K562 (cell line): ENCODE measurements around the gene PFN3. TPM values are rescaled to one million over a fixed set of nuclear protein-coding genes. Genes with fewer than 3 reads are reported as not detected.

Experiments used
- ATAC-seq: fragments of 200-7000 bp; cut with Tn5 transposase; 3 replicates; pipeline ENCODE4 v1.9.1; 2020; ENCODE audit warnings: moderate library complexity
- BruUV-seq: library from RNA; stranded (reverse); fragments of 400-500 nt; replicated peaks from 2 replicates; lab custom pipeline; 2021; lab: Mats Ljungman, UMichigan
- CTCF ChIA-PET: fragments of 300-600 bp; formaldehyde crosslinking; extraction: SDS; loops from one replicate; lab custom pipeline; 2021; ENCODE audit warnings: low intra/inter-chr PET ratio; lab: Yijun Ruan, JAX
- POLR2A ChIA-PET: fragments of 300-600, 350-650 bp; sonication (Branson Sonifier 250); formaldehyde crosslinking; extraction: SDS; loops from one replicate; lab custom pipeline; 2021; ENCODE audit warnings: antibody characterized with exemption, inconsistent platforms; lab: Yijun Ruan, JAX
- DNase-seq, 4 experiments: peaks; one replicate each; pipeline versions ENCODE4 v3.0.0 to v3.0.0-alpha.2; 2011 to 2018; ENCODE audit warnings: low spot score in 3 of 4, mixed read lengths in 3 of 4; ENCODE audit errors: extremely low read depth in 1 of 4
- FAIRE-seq: peaks from 2 replicates; lab custom pipeline; 2011; peaks lifted over from hg19 to GRCh38; lab: Jason Lieb, UNC
- H2AFZ ChIP-seq: 2 replicates; pipeline ENCODE4 v1.6.0; 2011; ENCODE audit warnings: low read depth, low read length, control low read depth, inconsistent platforms
- H3K27ac ChIP-seq: fragments of 200-600 bp; 3 replicates; pipeline ENCODE4 v1.8.0; 2011; ENCODE audit warnings: low read depth, mild to moderate bottlenecking, control low read depth, inconsistent platforms, low read length, moderate library complexity, mixed read lengths; ENCODE audit errors: extremely low read depth
- H3K27me3 ChIP-seq, 2 experiments: fragments of 300-600 bp in 1 of 2; 2 replicates in 1 of 2; 3 replicates in 1 of 2; pipeline versions ENCODE4 v1.6.0 to v1.8.0; 2011; ENCODE audit warnings: inconsistent platforms in 2 of 2, low read length in 2 of 2, mild to moderate bottlenecking in 1 of 2, mixed read lengths in 1 of 2, moderate library complexity in 1 of 2; ENCODE audit not compliant: control insufficient read depth in 2 of 2, insufficient read depth in 2 of 2
- H3K36me3 ChIP-seq: fragments of 300-600 bp; 3 replicates; pipeline ENCODE4 v1.8.0; 2011; ENCODE audit warnings: mild to moderate bottlenecking, low read length, inconsistent platforms; ENCODE audit not compliant: control insufficient read depth, insufficient read depth
- H3K4me1 ChIP-seq, 2 experiments: fragments of 200-600 bp in 1 of 2; replicated peaks in 1 of 2; 2 replicates in 1 of 2; 3 replicates in 1 of 2; pipeline versions ENCODE4 v1.5.1 to v1.8.0; 2011; ENCODE audit warnings: inconsistent platforms in 2 of 2, low read length in 2 of 2, mild to moderate bottlenecking in 1 of 2, mixed read lengths in 1 of 2, moderate library complexity in 1 of 2; ENCODE audit not compliant: control insufficient read depth in 2 of 2, insufficient read depth in 2 of 2
- H3K4me2 ChIP-seq: 2 replicates; pipeline ENCODE4 v1.6.1; 2011; ENCODE audit warnings: low read length, control low read depth, inconsistent platforms, mixed read lengths; ENCODE audit not compliant: insufficient read depth
- H3K4me3 ChIP-seq: fragments of 200-600 bp; sonication (generic), shearing (Covaris generic); 2 replicates; pipeline ENCODE4 v1.5.1; 2016; ENCODE audit warnings: control low read depth, inconsistent platforms
- H3K79me2 ChIP-seq: fragments of 200-600 bp; 3 replicates; pipeline ENCODE4 v1.8.0; 2011; ENCODE audit warnings: low read length, inconsistent platforms; ENCODE audit not compliant: control insufficient read depth, insufficient read depth
- H3K9ac ChIP-seq, 2 experiments: 2 replicates each; pipeline versions ENCODE4 v1.6.0 to v1.6.1; 2011; ENCODE audit warnings: low read depth in 2 of 2, low read length in 2 of 2, control low read depth in 1 of 2, inconsistent platforms in 1 of 2, mild to moderate bottlenecking in 1 of 2, mixed read lengths in 1 of 2; ENCODE audit not compliant: insufficient read depth in 1 of 2
- H3K9me1 ChIP-seq: one replicate; pipeline ENCODE4 v1.6.0; 2011; ENCODE audit warnings: inconsistent platforms, mild to moderate bottlenecking, low read length, moderate library complexity; ENCODE audit not compliant: control insufficient read depth, insufficient read depth
- H3K9me3 ChIP-seq: replicated peaks from 2 replicates; pipeline ENCODE4 v1.5.1; 2011; ENCODE audit warnings: low read depth, low read length, inconsistent platforms; ENCODE audit not compliant: control insufficient read depth, insufficient read depth
- H4K20me1 ChIP-seq: replicated peaks from 2 replicates; pipeline ENCODE4 v1.6.1; 2011; ENCODE audit warnings: low read length, inconsistent platforms, mixed read lengths; ENCODE audit not compliant: control insufficient read depth, insufficient read depth
- BRF1 ChIP-seq: IDR thresholded peaks from 3 replicates; pipeline ENCODE4 v1.6.1; 2011; ENCODE audit warnings: borderline replicate concordance, mild to moderate bottlenecking; ENCODE audit not compliant: insufficient read length; ENCODE audit errors: extremely low read depth
- GATAD2B ChIP-seq: fragments of 450-650 bp; IDR thresholded peaks from 2 replicates; pipeline ENCODE4 v1.6.1; 2017; ENCODE audit warnings: mild to moderate bottlenecking, borderline replicate concordance
- HDAC1 ChIP-seq, 2 experiments: fragments of 450-650 bp; IDR thresholded peaks; 2 replicates each; pipeline ENCODE4 v1.6.1; 2016 to 2017; ENCODE audit warnings: inconsistent platforms in 1 of 2, mild to moderate bottlenecking in 1 of 2, moderate library complexity in 1 of 2
- HNRNPUL1 ChIP-seq: fragments of 200-400 bp; formaldehyde crosslinking; IDR thresholded peaks from 2 replicates; pipeline ENCODE4 v1.6.1; 2017; ENCODE audit warnings: low read length
- PCBP2 ChIP-seq: fragments of 200-400 bp; formaldehyde crosslinking; IDR thresholded peaks from 2 replicates; pipeline ENCODE4 v1.6.1; 2018; ENCODE audit warnings: low read length, low read depth, mild to moderate bottlenecking, moderate library complexity; ENCODE audit not compliant: poor library complexity, severe bottlenecking
- RBM39 ChIP-seq: fragments of 200-400 bp; formaldehyde crosslinking; optimal IDR thresholded peaks from 2 replicates; pipeline ENCODE3; 2018; ENCODE audit warnings: low read depth, low read length
- TRIM28 ChIP-seq: fragments of 450-650 bp; IDR thresholded peaks from 2 replicates; pipeline ENCODE4 v1.6.1; 2017
- ZFX ChIP-seq: sonication (generic); formaldehyde crosslinking; IDR thresholded peaks from 2 replicates; pipeline ENCODE4 v1.8.0; 2022; ENCODE audit warnings: mild to moderate bottlenecking, missing genetic modification reagents, moderate library complexity
- ZNF263 ChIP-seq: sonication (generic); formaldehyde crosslinking; IDR thresholded peaks from 2 replicates; pipeline ENCODE4 v1.8.0; 2022; ENCODE audit warnings: mild to moderate bottlenecking, missing genetic modification reagents, borderline replicate concordance
- WGBS: fragments of 100-300 bp; shearing (Covaris generic); methylation state at CpG from one replicate; pipeline ENCODE4 v1.1.6; 2016; ENCODE audit warnings: low coverage, mixed read lengths; ENCODE audit not compliant: insufficient coverage; ENCODE audit errors: missing lambda C conversion rate; 5-methylcytosine and 5-hydroxymethylcytosine counted together
- in situ Hi-C: fragments of 300-500 bp; cut with MboI; formaldehyde crosslinking; loops from 4 replicates; pipeline ENCODE4 v1.15.0; 2018; ENCODE audit warnings: inconsistent platforms, mixed read lengths
- intact Hi-C: fragments of 100-400 bp; cut with micrococcal nuclease; formaldehyde crosslinking; loops from 2 replicates; pipeline ENCODE4 v1.14.2; 2022
- polyA plus RNA-seq, 8 experiments: library from polyadenylated mRNA; depleted of rRNA in 4 of 8; stranded (reverse) in 5 of 8; unstranded in 3 of 8; fragments of >200 nt; fragmentation: Nextera tagmentation in 2 of 8; fragmentation: Illumina TruSeq in 1 of 8; extraction: Ambion mirVana in 2 of 8; extraction: Trizol in 1 of 8; gene quantifications; 2 replicates each; pipeline versions ENCODE4 v1.2.1 to v1.2.3, GENCODE V29; 2011 to 2014; ENCODE audit warnings: inconsistent platforms in 1 of 8, missing spikeins in 1 of 8
- total RNA-seq, 7 experiments: library from RNA; depleted of rRNA in 6 of 7; stranded (reverse); fragments of >200 nt in 6 of 7; fragmentation: Illumina TruSeq in 2 of 7; extraction: Trizol in 2 of 7; gene quantifications; 2 replicates each; pipeline versions ENCODE4 v1.2.1 to v1.2.3, GENCODE V29; 2011 to 2021; ENCODE audit warnings: low replicate concordance in 1 of 7
- TF ChIP-seq, protein P1 (sequence below): fragments of 450-650 bp; conservative IDR thresholded peaks from 2 replicates; pipeline ENCODE4 v1.6.1; 2016; ENCODE audit warnings: missing genetic modification characterization, low read depth, mild to moderate bottlenecking, missing compliant biosample characterization, moderate library complexity
- TF ChIP-seq, protein P2 (sequence below): IDR thresholded peaks from 2 replicates; pipeline ENCODE4 v1.6.1; 2011; ENCODE audit warnings: borderline replicate concordance, low read depth, mild to moderate bottlenecking, moderate library complexity, low read length; ENCODE audit not compliant: insufficient read depth, poor library complexity, severe bottlenecking
- TF ChIP-seq, protein P3 (sequence below), 3 experiments: IDR thresholded peaks in 2 of 3; conservative IDR thresholded peaks in 1 of 3; 2 replicates each; pipeline ENCODE4 v1.5.1; 2011 to 2012; ENCODE audit warnings: low read length in 3 of 3, mild to moderate bottlenecking in 3 of 3, control low read depth in 2 of 3, improper control_type of control experiment in 1 of 3, inconsistent platforms in 1 of 3, low read depth in 1 of 3, mixed read lengths in 1 of 3, moderate library complexity in 1 of 3; ENCODE audit not compliant: insufficient read depth in 2 of 3

Gene PFN3
- total and polyA plus RNA-seq, 9 of the 15 experiments (the other 6 are each of a cell fraction or from before 2014, with no cell fraction given), result not detected

DNA sequence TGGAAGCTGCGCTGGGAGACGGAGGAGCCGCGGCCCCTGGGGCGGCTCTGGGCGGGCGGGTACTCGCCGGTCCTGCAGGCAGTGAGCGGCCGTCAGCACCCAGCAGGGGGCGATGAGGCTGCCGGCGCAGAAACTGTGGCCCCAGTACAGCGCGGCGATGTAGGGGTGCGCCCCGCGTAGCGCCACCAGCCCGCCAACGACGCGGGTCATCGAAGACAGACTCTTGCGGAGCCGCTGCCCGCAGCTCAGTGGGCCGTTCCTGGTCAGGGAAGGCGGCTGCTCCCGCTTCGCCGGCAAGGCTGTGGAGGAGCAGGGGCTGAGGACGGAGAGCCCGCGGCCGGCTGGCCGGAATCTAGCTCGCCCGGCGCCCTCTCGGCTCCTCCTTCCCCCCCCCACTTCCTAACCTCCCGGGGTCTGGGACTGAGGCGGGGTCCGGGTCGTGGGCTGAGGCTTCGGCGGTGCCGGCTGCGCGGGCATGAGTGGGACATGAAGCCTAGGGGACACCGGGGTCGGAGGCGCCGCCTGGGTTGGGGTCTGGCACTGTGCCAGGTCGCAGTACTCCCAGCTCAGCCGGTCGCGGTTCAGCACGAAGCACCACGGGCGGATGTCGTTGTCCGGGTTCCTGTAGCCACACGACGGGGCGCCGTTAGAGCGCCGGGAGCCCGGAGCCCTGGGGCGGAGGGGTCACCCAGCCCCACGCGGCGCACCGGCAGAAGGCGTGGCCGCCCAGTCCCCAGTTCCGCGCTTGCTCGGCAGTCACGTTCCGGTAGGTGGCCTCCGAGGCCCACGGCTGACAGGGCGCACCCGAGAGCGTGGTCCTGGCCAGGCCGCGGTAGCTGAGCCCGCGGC, 3.6 kb upstream of the PFN3 start (continued):
- TF ChIP-seq, protein P1, sequence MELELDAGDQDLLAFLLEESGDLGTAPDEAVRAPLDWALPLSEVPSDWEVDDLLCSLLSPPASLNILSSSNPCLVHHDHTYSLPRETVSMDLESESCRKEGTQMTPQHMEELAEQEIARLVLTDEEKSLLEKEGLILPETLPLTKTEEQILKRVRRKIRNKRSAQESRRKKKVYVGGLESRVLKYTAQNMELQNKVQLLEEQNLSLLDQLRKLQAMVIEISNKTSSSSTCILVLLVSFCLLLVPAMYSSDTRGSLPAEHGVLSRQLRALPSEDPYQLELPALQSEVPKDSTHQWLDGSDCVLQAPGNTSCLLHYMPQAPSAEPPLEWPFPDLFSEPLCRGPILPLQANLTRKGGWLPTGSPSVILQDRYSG (tag), result 0 out of 2 replicates have a peak, but pooled peaks have one; percentile 16

DNA sequence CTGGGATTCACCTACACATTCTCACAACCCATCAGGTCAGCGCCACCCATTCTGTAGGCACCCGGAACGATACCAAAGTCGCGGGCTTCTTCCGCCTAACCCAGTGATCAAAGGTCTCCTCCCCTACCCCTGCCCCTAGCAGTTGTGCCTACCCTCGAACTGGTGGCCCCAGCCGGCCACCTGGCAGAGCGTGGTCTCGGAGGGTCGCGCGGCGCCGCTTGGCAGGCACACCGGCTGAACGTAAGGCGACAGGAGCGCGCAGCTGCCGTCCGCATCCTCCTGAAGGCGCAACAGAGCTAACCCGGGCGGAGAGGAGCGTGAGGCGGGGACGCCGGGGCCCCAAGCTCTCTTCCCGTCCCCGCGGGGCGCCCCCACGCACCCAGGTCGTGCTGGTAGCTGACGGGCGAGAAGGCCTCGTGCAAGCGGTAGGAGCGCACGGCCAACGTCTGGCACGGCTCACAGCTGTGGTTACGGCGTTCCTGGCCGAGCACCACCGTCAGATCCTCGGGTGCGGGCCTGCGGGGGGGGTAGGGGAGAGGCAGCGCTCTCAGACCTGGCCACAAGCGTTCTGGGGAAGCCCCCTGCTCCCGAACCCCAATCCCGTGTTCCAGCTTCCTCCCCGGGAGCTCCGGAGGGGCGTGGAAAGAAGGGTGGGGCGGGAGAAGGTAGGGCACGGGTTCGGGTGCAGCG, 2.8 kb upstream of the PFN3 start:
- ChIA-PET POLR2A (interaction anchor here (0.7 to 2.5 kb wide), 14 partner anchors 9 to 296 kb away, joined by 3 to 19 read pairs (median 5); no protein-coding TSS in a partner anchor), CTCF (interaction anchor here (0.8 to 4.0 kb wide), 4 partner anchors 44 to 97 kb away, joined by 3 to 107 read pairs (median 6); partner anchors contain the start of gene PRR7)
- Histone ChIP-seq H2AFZ (peak overlapping the region; percentile 98), H3K27me3 (peaks cover 0 to 3% of the 10 kb centered on the region in 2 experiments; a peak in 2 of 5 replicates), H3K9ac (peak overlapping the region; percentile 83 to 92), H3K9me3 (no peaks in the 10 kb centered on the region), H3K4me2 (peak overlapping the region; percentile 80), H3K9me1 (no peaks in the 10 kb centered on the region), H3K36me3 (no peaks in the 10 kb centered on the region), H3K4me1 (peaks cover 10 to 48% of the 10 kb centered on the region in 2 experiments), H4K20me1 (no peaks in the 10 kb centered on the region), H3K27ac (peak overlapping the region; percentile 86; the same call in 2 of the 3 replicates), H3K79me2 (peaks cover 4% of the 10 kb centered on the region; the same call in 1 of the 3 replicates), H3K4me3 (peak overlapping the region; percentile 62)
- ATAC-seq, result peak; percentile 35
- intact Hi-C loops, result no loop called here
- FAIRE-seq, result peak; percentile 32
- WGBS, result 43% methylated on average over 37 of the region's 61 CpGs
- no TSS peak for BruUV-seq
- peak in 2 of 4 experiments; percentile 24 to 39 for DNase-seq
- in situ Hi-C loops, result no loop called here
- TF ChIP-seq PCBP2, result no peak
- TF ChIP-seq, protein P2, sequence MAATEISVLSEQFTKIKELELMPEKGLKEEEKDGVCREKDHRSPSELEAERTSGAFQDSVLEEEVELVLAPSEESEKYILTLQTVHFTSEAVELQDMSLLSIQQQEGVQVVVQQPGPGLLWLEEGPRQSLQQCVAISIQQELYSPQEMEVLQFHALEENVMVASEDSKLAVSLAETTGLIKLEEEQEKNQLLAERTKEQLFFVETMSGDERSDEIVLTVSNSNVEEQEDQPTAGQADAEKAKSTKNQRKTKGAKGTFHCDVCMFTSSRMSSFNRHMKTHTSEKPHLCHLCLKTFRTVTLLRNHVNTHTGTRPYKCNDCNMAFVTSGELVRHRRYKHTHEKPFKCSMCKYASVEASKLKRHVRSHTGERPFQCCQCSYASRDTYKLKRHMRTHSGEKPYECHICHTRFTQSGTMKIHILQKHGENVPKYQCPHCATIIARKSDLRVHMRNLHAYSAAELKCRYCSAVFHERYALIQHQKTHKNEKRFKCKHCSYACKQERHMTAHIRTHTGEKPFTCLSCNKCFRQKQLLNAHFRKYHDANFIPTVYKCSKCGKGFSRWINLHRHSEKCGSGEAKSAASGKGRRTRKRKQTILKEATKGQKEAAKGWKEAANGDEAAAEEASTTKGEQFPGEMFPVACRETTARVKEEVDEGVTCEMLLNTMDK, result no peak
- TF ChIP-seq ZNF263 (CRISPR knock-in tag), result no peak
- peak; percentile 61 for TF ChIP-seq ZFX (CRISPR knock-in tag)
- TF ChIP-seq, protein P3, sequence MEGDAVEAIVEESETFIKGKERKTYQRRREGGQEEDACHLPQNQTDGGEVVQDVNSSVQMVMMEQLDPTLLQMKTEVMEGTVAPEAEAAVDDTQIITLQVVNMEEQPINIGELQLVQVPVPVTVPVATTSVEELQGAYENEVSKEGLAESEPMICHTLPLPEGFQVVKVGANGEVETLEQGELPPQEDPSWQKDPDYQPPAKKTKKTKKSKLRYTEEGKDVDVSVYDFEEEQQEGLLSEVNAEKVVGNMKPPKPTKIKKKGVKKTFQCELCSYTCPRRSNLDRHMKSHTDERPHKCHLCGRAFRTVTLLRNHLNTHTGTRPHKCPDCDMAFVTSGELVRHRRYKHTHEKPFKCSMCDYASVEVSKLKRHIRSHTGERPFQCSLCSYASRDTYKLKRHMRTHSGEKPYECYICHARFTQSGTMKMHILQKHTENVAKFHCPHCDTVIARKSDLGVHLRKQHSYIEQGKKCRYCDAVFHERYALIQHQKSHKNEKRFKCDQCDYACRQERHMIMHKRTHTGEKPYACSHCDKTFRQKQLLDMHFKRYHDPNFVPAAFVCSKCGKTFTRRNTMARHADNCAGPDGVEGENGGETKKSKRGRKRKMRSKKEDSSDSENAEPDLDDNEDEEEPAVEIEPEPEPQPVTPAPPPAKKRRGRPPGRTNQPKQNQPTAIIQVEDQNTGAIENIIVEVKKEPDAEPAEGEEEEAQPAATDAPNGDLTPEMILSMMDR (IDR thresholded peaks at IDR 0.05 in 2 of 3, conservative IDR thresholded peaks at IDR 0.05 in 1 of 3; ENCODE audit: insufficient read depth in 2 of 3, low read depth in 1 of 3, low read length in 3 of 3), result peak in 1 of 3 experiments; percentile 30; a peak in 1 of 6 replicates
- no peak for TF ChIP-seq GATAD2B
- no peak for TF ChIP-seq BRF1
- no peak for TF ChIP-seq HNRNPUL1
- TF ChIP-seq HDAC1 (IDR thresholded peaks at IDR 0.05), result no peak
- no peak for TF ChIP-seq RBM39
- TF ChIP-seq TRIM28, result no peak
